ENCODE measurements around the gene PROS1.

GRCh38 chr3:94008253-94008652, 34.6 kb upstream of the PROS1 start:
- TF ChIP-seq POLR2A (IDR thresholded peaks at IDR 0.05): no peak
- TF ChIP-seq, protein P1, sequence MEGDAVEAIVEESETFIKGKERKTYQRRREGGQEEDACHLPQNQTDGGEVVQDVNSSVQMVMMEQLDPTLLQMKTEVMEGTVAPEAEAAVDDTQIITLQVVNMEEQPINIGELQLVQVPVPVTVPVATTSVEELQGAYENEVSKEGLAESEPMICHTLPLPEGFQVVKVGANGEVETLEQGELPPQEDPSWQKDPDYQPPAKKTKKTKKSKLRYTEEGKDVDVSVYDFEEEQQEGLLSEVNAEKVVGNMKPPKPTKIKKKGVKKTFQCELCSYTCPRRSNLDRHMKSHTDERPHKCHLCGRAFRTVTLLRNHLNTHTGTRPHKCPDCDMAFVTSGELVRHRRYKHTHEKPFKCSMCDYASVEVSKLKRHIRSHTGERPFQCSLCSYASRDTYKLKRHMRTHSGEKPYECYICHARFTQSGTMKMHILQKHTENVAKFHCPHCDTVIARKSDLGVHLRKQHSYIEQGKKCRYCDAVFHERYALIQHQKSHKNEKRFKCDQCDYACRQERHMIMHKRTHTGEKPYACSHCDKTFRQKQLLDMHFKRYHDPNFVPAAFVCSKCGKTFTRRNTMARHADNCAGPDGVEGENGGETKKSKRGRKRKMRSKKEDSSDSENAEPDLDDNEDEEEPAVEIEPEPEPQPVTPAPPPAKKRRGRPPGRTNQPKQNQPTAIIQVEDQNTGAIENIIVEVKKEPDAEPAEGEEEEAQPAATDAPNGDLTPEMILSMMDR (IDR thresholded peaks at IDR 0.05): no peak
